Uterus (tissue), 2 donors: ENCODE data around the gene EFCAB14.

Source experiments
- POLR2A ChIP-seq, 2 donors: fragments of 450-650 bp; IDR thresholded peaks; one replicate each; pipeline ENCODE4 v1.6.1; 2016; ENCODE audit warnings: antibody characterized with exemption in 2 of 2, mild to moderate bottlenecking in 1 of 2, moderate library complexity in 1 of 2
- TF ChIP-seq, protein P1 (sequence below), 4 experiments: fragments of 200-600 bp in 2 of 4; fragments of 450-650 bp in 2 of 4; sonication (generic) in 2 of 4; IDR thresholded peaks; one replicate each; pipeline ENCODE4 v1.5.1; 2016 to 2019; ENCODE audit warnings: antibody characterized with exemption in 4 of 4, mild to moderate bottlenecking in 2 of 4, moderate library complexity in 1 of 4

DNA sequence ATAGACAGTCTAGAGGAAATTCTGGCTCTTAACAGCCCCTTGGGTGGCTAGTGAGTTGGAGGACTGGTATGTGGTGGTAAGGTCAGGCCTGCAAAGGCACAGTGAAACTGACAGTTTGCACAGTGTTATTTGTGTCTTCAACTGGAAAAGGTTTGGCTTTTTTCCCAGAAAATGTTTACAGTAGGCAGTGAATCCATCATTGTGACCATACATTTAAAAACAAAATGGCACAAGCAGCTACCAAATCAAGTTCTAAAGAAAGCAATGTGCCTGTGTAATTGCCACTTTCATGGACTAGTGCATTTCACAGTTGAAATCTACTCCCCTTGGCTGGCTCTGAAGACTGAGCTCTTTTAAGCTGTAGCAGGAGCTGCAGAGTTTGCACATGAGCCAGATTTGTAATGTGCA is 75.5 kb downstream of the EFCAB14 start:
- TF ChIP-seq, protein P1, sequence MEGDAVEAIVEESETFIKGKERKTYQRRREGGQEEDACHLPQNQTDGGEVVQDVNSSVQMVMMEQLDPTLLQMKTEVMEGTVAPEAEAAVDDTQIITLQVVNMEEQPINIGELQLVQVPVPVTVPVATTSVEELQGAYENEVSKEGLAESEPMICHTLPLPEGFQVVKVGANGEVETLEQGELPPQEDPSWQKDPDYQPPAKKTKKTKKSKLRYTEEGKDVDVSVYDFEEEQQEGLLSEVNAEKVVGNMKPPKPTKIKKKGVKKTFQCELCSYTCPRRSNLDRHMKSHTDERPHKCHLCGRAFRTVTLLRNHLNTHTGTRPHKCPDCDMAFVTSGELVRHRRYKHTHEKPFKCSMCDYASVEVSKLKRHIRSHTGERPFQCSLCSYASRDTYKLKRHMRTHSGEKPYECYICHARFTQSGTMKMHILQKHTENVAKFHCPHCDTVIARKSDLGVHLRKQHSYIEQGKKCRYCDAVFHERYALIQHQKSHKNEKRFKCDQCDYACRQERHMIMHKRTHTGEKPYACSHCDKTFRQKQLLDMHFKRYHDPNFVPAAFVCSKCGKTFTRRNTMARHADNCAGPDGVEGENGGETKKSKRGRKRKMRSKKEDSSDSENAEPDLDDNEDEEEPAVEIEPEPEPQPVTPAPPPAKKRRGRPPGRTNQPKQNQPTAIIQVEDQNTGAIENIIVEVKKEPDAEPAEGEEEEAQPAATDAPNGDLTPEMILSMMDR (IDR thresholded peaks at IDR 0.05), result no peak
- TF ChIP-seq POLR2A (IDR thresholded peaks at IDR 0.05), result no peak
